PFSK-1 (cell line): ENCODE results near the gene BCAR3.

Experiments
- FOXP2 ChIP-seq: optimal IDR thresholded peaks from 2 replicates; pipeline ENCODE3; 2011; ENCODE audit warnings: borderline replicate concordance, control low read depth, inconsistent platforms; ENCODE audit not compliant: insufficient read depth; ENCODE audit errors: extremely low read length, extremely low read depth
- POLR2AphosphoS5 ChIP-seq: IDR thresholded peaks from 2 replicates; pipeline ENCODE4 v1.6.1; 2012; ENCODE audit warnings: low read depth, mild to moderate bottlenecking, control low read depth, low read length, moderate library complexity
- REST ChIP-seq, 2 experiments: IDR thresholded peaks; 2 replicates each; pipeline versions ENCODE4 v1.6.1 to v1.8.0; 2011 to 2012; ENCODE audit warnings: low read depth in 2 of 2, low read length in 2 of 2, control low read depth in 1 of 2, inconsistent platforms in 1 of 2, mild to moderate bottlenecking in 1 of 2, moderate library complexity in 1 of 2; ENCODE audit not compliant: insufficient read depth in 1 of 2
- SIN3A ChIP-seq: IDR thresholded peaks from 2 replicates; pipeline ENCODE4 v1.6.1; 2012; ENCODE audit warnings: mild to moderate bottlenecking, low read length, moderate library complexity, borderline replicate concordance; ENCODE audit not compliant: insufficient read depth
- TAF1 ChIP-seq: IDR thresholded peaks from 2 replicates; pipeline ENCODE4 v1.6.1; 2012; ENCODE audit warnings: low read length, control low read depth, borderline replicate concordance; ENCODE audit not compliant: insufficient read depth

BCAR3 gene

GRCh38 chr1:93532780-93533378 lies 148.8 kb downstream of the BCAR3 start:
- no peak for TF ChIP-seq TAF1
- no peak for TF ChIP-seq FOXP2
- no peak for TF ChIP-seq POLR2AphosphoS5
- TF ChIP-seq SIN3A = no peak
- TF ChIP-seq REST (IDR thresholded peaks at IDR 0.05; ENCODE audit: insufficient read depth in 1 of 2, low read depth in 2 of 2, low read length in 2 of 2) = no peak

GRCh38 chr1:93531193-93531592 lies 150.4 kb downstream of the BCAR3 start:
- TF ChIP-seq SIN3A = no peak
- no peak for TF ChIP-seq TAF1
- TF ChIP-seq POLR2AphosphoS5 = no peak
- TF ChIP-seq FOXP2 = no peak
- TF ChIP-seq REST (IDR thresholded peaks at IDR 0.05; ENCODE audit: insufficient read depth in 1 of 2, low read depth in 2 of 2, low read length in 2 of 2) = no peak

- TF ChIP-seq POLR2AphosphoS5 (no peak), SIN3A (no peak), FOXP2 (no peak), TAF1 (no peak)
Measured at GRCh38 chr1:93528412-93528811, 153.2 kb downstream of the BCAR3 start.

- no peak for TF ChIP-seq REST (IDR thresholded peaks at IDR 0.05; ENCODE audit: insufficient read depth in 1 of 2, low read depth in 2 of 2, low read length in 2 of 2)
- no peak for TF ChIP-seq SIN3A
- no peak for TF ChIP-seq FOXP2
- TF ChIP-seq POLR2AphosphoS5 = no peak
- no peak for TF ChIP-seq TAF1
Measured at GRCh38 chr1:93526431-93526830, 155.2 kb downstream of the BCAR3 start.

DNA sequence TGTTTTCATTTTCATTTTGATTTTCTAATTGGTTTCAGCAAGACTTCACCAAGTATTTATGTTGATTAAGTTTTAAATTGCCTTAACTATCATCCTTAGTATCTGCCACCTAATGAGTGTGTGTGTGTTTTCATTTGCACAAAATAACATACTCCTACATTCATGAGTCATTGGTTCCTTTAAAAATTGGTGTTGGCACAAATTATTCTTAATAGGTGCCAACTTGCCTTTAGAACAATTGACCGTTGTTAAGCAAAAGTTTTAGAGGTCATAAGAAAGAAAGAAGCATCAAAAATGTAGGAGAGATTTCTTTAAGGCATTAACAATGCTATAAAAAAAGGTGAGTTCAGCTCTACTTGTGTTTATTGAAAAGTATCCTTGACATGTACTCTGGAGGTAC lies 156.2 kb downstream of the BCAR3 start:
- TF ChIP-seq SIN3A (no peak), POLR2AphosphoS5 (no peak), REST (IDR thresholded peaks at IDR 0.05; ENCODE audit: insufficient read depth in 1 of 2, low read depth in 2 of 2, low read length in 2 of 2) (no peak), TAF1 (no peak), FOXP2 (no peak)
